HG03039 (cell line): ENCODE results near the gene KCNQ2.

Source experiments
- ATAC-seq: cut with Tn5 transposase; IDR thresholded peaks from one replicate; pipeline ENCODE4 v1.9.1; 2021; ENCODE audit warnings: mild to moderate bottlenecking, moderate library complexity; ENCODE audit not compliant: unreplicated experiment

Gene KCNQ2

DNA sequence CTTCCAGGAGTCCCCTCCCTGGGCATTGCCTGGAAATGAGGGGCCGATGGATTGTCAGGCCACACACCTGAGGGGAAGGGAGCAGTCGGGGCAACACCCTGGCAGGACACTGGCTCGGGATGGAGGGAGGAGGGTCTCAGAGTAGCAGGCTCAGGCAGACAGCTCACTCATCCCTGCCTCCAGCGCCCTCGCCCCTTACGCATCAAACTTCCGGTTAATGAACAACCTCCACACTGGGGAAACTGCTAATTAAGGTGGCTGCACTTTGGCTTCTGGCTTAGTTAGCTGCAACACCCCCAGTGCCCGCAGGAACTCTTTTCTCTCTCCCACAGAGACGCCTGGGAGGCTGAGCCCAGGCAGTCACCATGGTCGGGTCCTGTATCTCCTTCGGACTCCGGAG, 98.0 kb downstream of the KCNQ2 start:
- ATAC-seq = no peak

- no peak for ATAC-seq
Observed at GRCh38 chr20:63373996-63374395, 98.5 kb downstream of the KCNQ2 start.

GRCh38 chr20:63372971-63373885, 99.2 kb downstream of the KCNQ2 start:
- ATAC-seq = no peak

DNA sequence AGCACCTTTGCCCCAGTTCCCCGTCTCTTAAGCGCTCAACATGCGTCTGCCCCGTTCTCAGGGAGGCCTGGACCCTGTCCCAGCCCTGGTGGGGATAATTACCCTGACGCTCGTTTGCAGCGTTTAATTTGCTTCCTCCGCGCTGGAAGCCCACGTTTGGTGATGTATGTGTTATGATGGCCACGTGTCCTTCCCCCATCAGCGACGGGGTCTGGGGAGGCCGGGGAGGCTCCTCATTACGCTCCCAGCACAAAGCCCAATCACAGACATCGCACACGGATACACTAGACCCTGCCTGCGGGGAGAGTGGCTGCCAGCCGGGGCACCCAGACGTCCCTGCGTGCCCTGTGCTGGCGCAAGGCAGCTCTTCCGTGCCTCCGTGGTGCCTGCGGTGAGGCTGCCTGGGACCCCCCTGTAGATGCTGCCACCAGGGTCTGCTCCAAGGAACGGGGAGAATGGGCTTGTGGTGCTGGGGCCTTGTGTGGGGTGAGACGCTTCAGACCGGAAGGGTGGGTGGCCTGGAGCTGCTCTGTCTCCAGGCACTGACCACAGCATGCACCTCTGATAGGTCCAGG, 101.1 kb downstream of the KCNQ2 start:
- ATAC-seq = no peak

GRCh38 chr20:63370618-63371187, 101.8 kb downstream of the KCNQ2 start:
- no peak for ATAC-seq

GRCh38 chr20:63369724-63370617, 102.5 kb downstream of the KCNQ2 start:
- ATAC-seq = no peak

GRCh38 chr20:63369024-63369530, 103.4 kb downstream of the KCNQ2 start:
- ATAC-seq = no peak

GRCh38 chr20:63368151-63368550, 104.3 kb downstream of the KCNQ2 start:
- no peak for ATAC-seq

GRCh38 chr20:63367446-63368055, 104.9 kb downstream of the KCNQ2 start:
- ATAC-seq = no peak

GRCh38 chr20:63366390-63367365, 105.8 kb downstream of the KCNQ2 start:
- ATAC-seq = no peak

DNA sequence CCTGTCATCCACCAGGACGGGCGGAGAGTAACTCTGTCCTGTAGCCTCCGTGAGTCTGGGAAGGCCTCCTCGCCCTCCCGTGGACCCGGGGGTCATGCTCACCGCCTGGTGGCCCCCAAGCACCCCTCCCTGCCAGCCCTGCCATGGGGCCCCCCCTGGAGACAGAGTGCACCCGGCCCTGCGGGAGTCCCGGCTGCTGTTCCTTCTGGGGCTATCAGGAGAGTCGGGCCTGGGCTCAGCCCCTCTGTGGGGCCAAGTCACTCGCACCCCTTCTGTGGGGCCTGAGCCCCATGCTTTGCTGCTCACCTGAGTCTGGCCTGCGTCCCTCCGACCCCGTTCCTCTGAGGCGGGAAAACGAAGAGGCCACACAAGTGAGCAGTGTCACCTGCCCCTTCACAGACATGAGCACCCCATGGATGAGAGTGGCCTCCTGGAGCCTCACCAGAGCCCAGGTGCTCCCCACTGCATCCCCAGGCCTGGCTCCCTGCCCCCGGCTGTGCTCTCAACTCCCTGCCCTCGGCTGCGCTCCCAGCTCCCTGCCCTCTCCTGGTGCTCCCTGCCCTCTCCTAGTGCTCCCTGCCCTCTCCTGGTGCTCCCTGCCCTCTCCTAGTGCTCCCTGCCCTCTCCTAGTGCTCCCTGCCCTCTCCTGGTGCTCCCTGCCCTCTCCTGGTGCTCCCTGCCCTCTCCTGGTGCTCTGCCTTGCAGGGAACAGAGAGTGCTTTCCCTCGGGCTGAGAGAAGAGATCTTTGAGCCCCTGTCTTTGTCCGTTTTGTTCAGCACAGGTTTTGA, 106.7 kb downstream of the KCNQ2 start:
- no peak for ATAC-seq

DNA sequence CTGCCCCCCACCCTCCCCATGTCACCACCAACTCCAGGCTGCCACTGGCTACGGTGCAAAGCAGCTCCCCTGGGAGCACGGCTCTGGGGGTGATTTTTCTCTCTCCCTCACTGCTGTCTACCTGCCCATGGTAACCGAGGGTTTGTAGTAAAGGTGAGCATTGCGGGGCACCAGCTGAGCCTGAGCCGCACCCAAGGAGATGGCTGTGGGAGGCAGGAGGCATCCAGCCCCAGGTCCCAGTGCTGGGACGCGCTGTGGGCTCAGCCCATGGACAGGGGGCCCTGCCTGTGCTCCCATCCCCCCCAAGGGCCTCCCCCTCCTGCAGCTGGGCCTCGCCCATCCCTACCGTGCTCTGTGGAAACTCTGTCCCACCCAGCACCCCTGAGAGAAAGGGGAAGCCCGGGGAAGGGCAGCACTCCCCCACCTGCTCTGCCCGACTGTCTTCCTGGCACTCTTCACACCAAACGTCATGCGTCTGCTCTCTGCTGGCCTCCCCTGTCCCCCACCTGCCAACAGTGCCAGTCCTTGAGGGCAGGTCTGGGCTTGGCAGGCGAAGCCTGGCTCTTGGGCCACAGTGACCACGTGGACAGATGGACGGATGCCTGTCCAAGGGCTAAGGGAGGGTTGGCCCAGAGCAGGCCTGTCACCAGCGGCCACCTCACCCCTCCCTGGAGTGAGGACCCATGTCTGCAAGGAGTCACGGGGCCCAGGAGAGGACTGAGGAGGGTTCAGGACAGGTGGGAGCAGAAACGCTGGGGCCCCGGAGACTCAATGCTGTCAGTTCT, 107.5 kb downstream of the KCNQ2 start:
- no peak for ATAC-seq

DNA sequence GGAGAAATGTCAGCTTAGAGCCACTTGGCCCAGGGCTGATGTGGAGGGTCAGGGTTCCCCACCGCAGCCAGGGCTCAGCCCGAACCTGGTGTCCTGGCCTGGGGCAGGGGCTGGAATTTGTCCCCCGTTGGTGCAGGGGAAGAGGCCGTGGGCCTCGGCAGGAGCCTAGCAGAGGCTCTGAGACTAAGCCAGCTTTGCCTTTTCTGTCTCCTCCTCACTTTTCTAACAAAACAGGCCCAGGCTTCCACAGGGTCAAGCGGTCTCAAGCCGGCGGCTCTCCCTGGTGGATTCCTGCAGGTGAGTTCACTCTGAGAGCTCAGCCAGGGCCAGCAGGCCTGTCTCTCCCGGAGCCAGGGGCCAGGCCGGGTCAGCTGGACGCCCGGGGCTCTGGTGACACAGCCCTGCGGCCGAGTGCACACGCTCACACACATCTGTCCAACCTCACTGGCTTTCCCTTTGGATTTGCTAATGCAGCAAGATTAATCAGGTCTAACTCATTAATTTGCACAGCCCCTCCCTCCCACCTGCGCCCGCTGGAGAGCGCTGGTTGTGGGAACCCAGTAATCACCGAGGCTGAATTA, 108.4 kb downstream of the KCNQ2 start:
- no peak for ATAC-seq

GRCh38 chr20:63363013-63363957, 109.2 kb downstream of the KCNQ2 start:
- ATAC-seq = no peak

- no peak for ATAC-seq
Observed at GRCh38 chr20:63362436-63363009, 109.9 kb downstream of the KCNQ2 start.
